PC-3 (cell line): ENCODE measurements around the gene KIAA2012. TPM values are rescaled to one million over a fixed set of nuclear protein-coding genes. Genes with fewer than 3 reads are reported as not detected.

Source experiments
- ATAC-seq: fragments of 200-7000 bp; cut with Tn5 transposase; 2 replicates; pipeline ENCODE4 v1.9.1; 2020; ENCODE audit warnings: mild to moderate bottlenecking, moderate library complexity
- BruUV-seq: library from RNA; stranded (reverse); fragments of 400-500 nt; replicated peaks from 2 replicates; lab custom pipeline; 2021; lab: Mats Ljungman, UMichigan
- CTCF ChIA-PET: fragments of 300-600 bp; sonication (Branson Sonifier 250); formaldehyde crosslinking; loops from one replicate; lab custom pipeline; 2022; ENCODE audit warnings: antibody characterized with exemption; lab: Charles Lee
- POLR2A ChIA-PET: fragments of 300-600 bp; sonication (Branson Sonifier 250); formaldehyde crosslinking; loops from one replicate; lab custom pipeline; 2022; ENCODE audit warnings: antibody characterized with exemption; ENCODE audit not compliant: unreplicated experiment; lab: Charles Lee
- DNase-seq: peaks from one replicate; pipeline ENCODE4 v3.0.0-alpha.2; 2015
- H2AFZ ChIP-seq: fragments of 300-600 bp; sonication (generic); 2 replicates; pipeline ENCODE4 v1.6.0; 2016; ENCODE audit warnings: antibody characterized with exemption, low read length
- H3F3A ChIP-seq: fragments of 300-600 bp; sonication (generic); one replicate; pipeline ENCODE4 v1.6.0; 2017; ENCODE audit warnings: antibody characterized with exemption, low read length, control low read depth, mild to moderate bottlenecking; ENCODE audit not compliant: unreplicated experiment
- H3K27ac ChIP-seq: fragments of 300-600 bp; sonication (generic); 2 replicates; pipeline ENCODE4 v1.5.1; 2016; ENCODE audit warnings: mild to moderate bottlenecking, low read length
- H3K27me3 ChIP-seq: fragments of 300-600 bp; sonication (generic); 2 replicates; pipeline ENCODE4 v1.6.1; 2016; ENCODE audit warnings: low read length, mixed read lengths
- H3K36me3 ChIP-seq: fragments of 300-600 bp; sonication (generic); 2 replicates; pipeline ENCODE4 v1.6.1; 2016; ENCODE audit warnings: low read depth, mixed run types, low read length, mixed read lengths
- H3K4me1 ChIP-seq: fragments of 300-600 bp; sonication (generic); 2 replicates; pipeline ENCODE4 v1.5.1; 2016; ENCODE audit warnings: low read length; ENCODE audit not compliant: insufficient read depth
- H3K4me2 ChIP-seq: fragments of 300-600 bp; sonication (generic); 2 replicates; pipeline ENCODE4 v1.6.0; 2016; ENCODE audit warnings: low read length
- H3K4me3 ChIP-seq: fragments of 300-600 bp; sonication (generic); 2 replicates; pipeline ENCODE4 v1.5.1; 2016; ENCODE audit warnings: mild to moderate bottlenecking, low read length, mixed read lengths
- H3K79me2 ChIP-seq: fragments of 300-600 bp; sonication (generic); 2 replicates; pipeline ENCODE4 v1.6.1; 2017; ENCODE audit warnings: low read length, mixed read lengths
- H3K9ac ChIP-seq: fragments of 300-600 bp; sonication (generic); 2 replicates; pipeline ENCODE4 v1.6.0; 2016; ENCODE audit warnings: mild to moderate bottlenecking, low read length
- H3K9me2 ChIP-seq: fragments of 300-600 bp; sonication (generic); replicated peaks from 2 replicates; pipeline ENCODE4 v1.6.1; 2016; ENCODE audit warnings: mixed run types, low read length, mixed read lengths
- H3K9me3 ChIP-seq: fragments of 300-600 bp; sonication (generic); 2 replicates; pipeline ENCODE4 v1.6.1; 2016; ENCODE audit warnings: low read length, mixed read lengths
- H4K20me1 ChIP-seq: fragments of 300-600 bp; sonication (generic); 2 replicates; pipeline ENCODE4 v1.6.1; 2016; ENCODE audit warnings: low read length, mixed read lengths
- EZH2 ChIP-seq: fragments of 300-600 bp; sonication (generic); IDR thresholded peaks from one replicate; pipeline ENCODE4 v1.6.1; 2017; ENCODE audit warnings: antibody characterized with exemption, mild to moderate bottlenecking, low read length; ENCODE audit not compliant: unreplicated experiment
- EZH2phosphoT487 ChIP-seq: fragments of 300-600 bp; sonication (generic); IDR thresholded peaks from 2 replicates; pipeline ENCODE4 v1.6.1; 2018; ENCODE audit warnings: mild to moderate bottlenecking, antibody characterized with exemption, low read length, borderline replicate concordance
- intact Hi-C: fragments of 100-400 bp; cut with micrococcal nuclease; formaldehyde crosslinking; loops from 2 replicates; pipeline ENCODE4 v1.9.0; 2023
- total RNA-seq: library from RNA; depleted of rRNA; stranded (reverse); fragments of >200 nt; gene quantifications from 2 replicates; pipeline ENCODE4 v1.2.3, GENCODE V29; 2014
- TF ChIP-seq, protein P1 (sequence below): fragments of 300-600 bp; sonication (generic); conservative IDR thresholded peaks from 2 replicates; pipeline ENCODE4 v1.5.1; 2017; ENCODE audit warnings: antibody characterized with exemption, low read depth, mild to moderate bottlenecking, low read length

KIAA2012 gene
- total RNA-seq, 1 experiment from 2014 or later, result not detected

DNA sequence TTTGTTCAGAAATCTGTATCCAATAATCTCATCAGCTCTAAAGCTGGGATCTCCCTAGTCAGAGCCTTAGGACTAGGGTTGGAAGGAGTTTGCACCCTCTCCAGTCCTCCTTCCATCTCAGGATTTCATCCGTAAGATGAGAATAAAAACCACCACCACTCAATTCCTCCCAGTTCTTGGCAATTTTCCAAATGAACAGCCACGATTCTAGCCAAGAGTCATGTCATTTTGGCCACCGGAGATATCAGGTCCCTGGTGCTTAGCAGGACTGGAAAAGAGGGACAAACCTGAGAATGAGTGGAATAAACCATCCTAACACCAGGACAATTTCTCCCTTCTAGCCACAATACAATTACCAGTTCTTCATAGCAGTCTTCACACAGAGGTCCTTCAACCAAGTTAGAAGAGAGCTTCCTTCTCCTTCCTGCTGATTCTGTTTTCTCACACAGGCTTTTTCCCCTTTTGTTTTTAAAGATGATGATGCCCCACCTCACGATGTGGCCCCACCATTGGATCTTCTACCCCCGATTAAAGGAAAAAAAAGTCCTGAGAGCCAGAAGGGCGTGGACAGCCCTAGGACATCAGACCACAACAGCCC, 36.2 kb downstream of the KIAA2012 start:
- intact Hi-C loops, result no loop called here
- Histone ChIP-seq H3K9me3 (no peaks in the 10 kb centered on the region), H3F3A (no peaks in the 10 kb centered on the region), H3K9ac (no peak overlapping the region), H3K36me3 (no peaks in the 10 kb centered on the region), H3K27ac (no peak overlapping the region), H3K27me3 (no peaks in the 10 kb centered on the region), H2AFZ (no peak overlapping the region), H3K4me2 (no peak overlapping the region), H4K20me1 (no peaks in the 10 kb centered on the region), H3K79me2 (no peaks in the 10 kb centered on the region), H3K9me2 (no peaks in the 10 kb centered on the region), H3K4me1 (peaks cover 14% of the 10 kb centered on the region), H3K4me3 (no peak overlapping the region)
- ATAC-seq (no peak), DNase-seq (no peak)
- no TSS peak for BruUV-seq
- ChIA-PET CTCF (no interaction called here), POLR2A (no interaction called here)
- TF ChIP-seq EZH2phosphoT487 (no peak), EZH2 (no peak)
- TF ChIP-seq, protein P1, sequence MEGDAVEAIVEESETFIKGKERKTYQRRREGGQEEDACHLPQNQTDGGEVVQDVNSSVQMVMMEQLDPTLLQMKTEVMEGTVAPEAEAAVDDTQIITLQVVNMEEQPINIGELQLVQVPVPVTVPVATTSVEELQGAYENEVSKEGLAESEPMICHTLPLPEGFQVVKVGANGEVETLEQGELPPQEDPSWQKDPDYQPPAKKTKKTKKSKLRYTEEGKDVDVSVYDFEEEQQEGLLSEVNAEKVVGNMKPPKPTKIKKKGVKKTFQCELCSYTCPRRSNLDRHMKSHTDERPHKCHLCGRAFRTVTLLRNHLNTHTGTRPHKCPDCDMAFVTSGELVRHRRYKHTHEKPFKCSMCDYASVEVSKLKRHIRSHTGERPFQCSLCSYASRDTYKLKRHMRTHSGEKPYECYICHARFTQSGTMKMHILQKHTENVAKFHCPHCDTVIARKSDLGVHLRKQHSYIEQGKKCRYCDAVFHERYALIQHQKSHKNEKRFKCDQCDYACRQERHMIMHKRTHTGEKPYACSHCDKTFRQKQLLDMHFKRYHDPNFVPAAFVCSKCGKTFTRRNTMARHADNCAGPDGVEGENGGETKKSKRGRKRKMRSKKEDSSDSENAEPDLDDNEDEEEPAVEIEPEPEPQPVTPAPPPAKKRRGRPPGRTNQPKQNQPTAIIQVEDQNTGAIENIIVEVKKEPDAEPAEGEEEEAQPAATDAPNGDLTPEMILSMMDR, result no peak

GRCh38 chr2:202109737-202110184, 36.7 kb downstream of the KIAA2012 start:
- no peaks in the 10 kb centered on the region for H3F3A ChIP-seq
- no peaks in the 10 kb centered on the region for H3K79me2 ChIP-seq
- peaks cover 18% of the 10 kb centered on the region for H3K4me1 ChIP-seq
- H3K27ac ChIP-seq, result no peak overlapping the region
- no peak overlapping the region for H3K4me3 ChIP-seq
- no peaks in the 10 kb centered on the region for H3K27me3 ChIP-seq
- CTCF ChIA-PET, result no interaction called here
- no TSS peak for BruUV-seq
- intact Hi-C loops, result no loop called here
- no peaks in the 10 kb centered on the region for H3K36me3 ChIP-seq
- ATAC-seq, result no peak
- H3K9me2 ChIP-seq, result no peaks in the 10 kb centered on the region
- no peaks in the 10 kb centered on the region for H3K9me3 ChIP-seq
- TF ChIP-seq, protein P1, result no peak
- TF ChIP-seq EZH2 (no peak), EZH2phosphoT487 (no peak)
- no peak overlapping the region for H3K4me2 ChIP-seq
- POLR2A ChIA-PET, result no interaction called here
- H2AFZ ChIP-seq, result no peak overlapping the region
- no peak overlapping the region for H3K9ac ChIP-seq
- no peaks in the 10 kb centered on the region for H4K20me1 ChIP-seq
- no peak for DNase-seq

GRCh38 chr2:202110491-202110890, 37.4 kb downstream of the KIAA2012 start:
- DNase-seq (no peak), ATAC-seq (no peak)
- CTCF ChIA-PET, result no interaction called here

More at GRCh38 chr2:202110491-202110890, 37.4 kb downstream of the KIAA2012 start:
- Histone ChIP-seq H3K4me1 (peaks cover 25% of the 10 kb centered on the region), H3K9me3 (no peaks in the 10 kb centered on the region), H3K9me2 (no peaks in the 10 kb centered on the region), H3K36me3 (no peaks in the 10 kb centered on the region), H3K4me3 (no peak overlapping the region), H3K79me2 (no peaks in the 10 kb centered on the region), H3K27me3 (no peaks in the 10 kb centered on the region), H3K9ac (no peak overlapping the region), H2AFZ (no peak overlapping the region), H3F3A (no peaks in the 10 kb centered on the region), H4K20me1 (no peaks in the 10 kb centered on the region), H3K27ac (no peak overlapping the region), H3K4me2 (no peak overlapping the region)
- intact Hi-C loops, result no loop called here
- POLR2A ChIA-PET, result no interaction called here
- no peak for TF ChIP-seq EZH2phosphoT487
- no peak for TF ChIP-seq EZH2
- no TSS peak for BruUV-seq
